ENCODE results near the gene DZIP1L.

DZIP1L gene

GRCh38 chr3:138125548-138126221 lies 10.3 kb upstream of the DZIP1L start:
- no peak for TF ChIP-seq CTCF (IDR thresholded peaks at IDR 0.05)
- Histone ChIP-seq H3K4me3 (no peak overlapping the region), H3K27ac (peak overlapping the region in 1 of 2 donors; percentile 76)
- DNase-seq (ENCODE audit: low spot score) = no peak

- no peak for DNase-seq (ENCODE audit: low spot score)
- no peak for TF ChIP-seq CTCF (IDR thresholded peaks at IDR 0.05)
- peak overlapping the region in 1 of 2 donors; percentile 56 for H3K27ac ChIP-seq
- no peak overlapping the region for H3K4me3 ChIP-seq
Observed at GRCh38 chr3:138124706-138125355, 9.4 kb upstream of the DZIP1L start.

GRCh38 chr3:138124188-138124587 lies 8.8 kb upstream of the DZIP1L start:
- no peak for TF ChIP-seq CTCF (IDR thresholded peaks at IDR 0.05)
- H3K27ac ChIP-seq = peak overlapping the region in 1 of 2 donors; percentile 56
- no peak overlapping the region for H3K4me3 ChIP-seq
- no peak for DNase-seq (ENCODE audit: low spot score)

GRCh38 chr3:138119423-138119766 lies 4.0 kb upstream of the DZIP1L start:
- H3K4me3 ChIP-seq = no peak overlapping the region
- no peak for DNase-seq (ENCODE audit: low spot score)
- TF ChIP-seq CTCF (IDR thresholded peaks at IDR 0.05) = no peak
- no peak overlapping the region for H3K27ac ChIP-seq

- H3K27ac ChIP-seq = no peak overlapping the region
- H3K4me3 ChIP-seq = no peak overlapping the region
- no peak for DNase-seq (ENCODE audit: low spot score)
- TF ChIP-seq CTCF (IDR thresholded peaks at IDR 0.05) = peak; percentile 75
Observed at GRCh38 chr3:138118612-138119422, 3.4 kb upstream of the DZIP1L start.

- no peak for DNase-seq (ENCODE audit: low spot score)
- TF ChIP-seq CTCF (IDR thresholded peaks at IDR 0.05) = no peak
- H3K4me3 ChIP-seq = peak overlapping the region; percentile 90
- H3K27ac ChIP-seq = peak overlapping the region; percentile 78 to 96
Observed at GRCh38 chr3:138114431-138114918, 933 bp downstream of the DZIP1L start.

Measured in coronary artery (tissue), 2 donors.